Measurements from ENCODE around the gene KCNV2. TPM values are rescaled to one million over a fixed set of nuclear protein-coding genes. Genes with fewer than 3 reads are reported as not detected.

Gene KCNV2
- total RNA-seq, 1 donor from 2014 or later: not detected

DNA sequence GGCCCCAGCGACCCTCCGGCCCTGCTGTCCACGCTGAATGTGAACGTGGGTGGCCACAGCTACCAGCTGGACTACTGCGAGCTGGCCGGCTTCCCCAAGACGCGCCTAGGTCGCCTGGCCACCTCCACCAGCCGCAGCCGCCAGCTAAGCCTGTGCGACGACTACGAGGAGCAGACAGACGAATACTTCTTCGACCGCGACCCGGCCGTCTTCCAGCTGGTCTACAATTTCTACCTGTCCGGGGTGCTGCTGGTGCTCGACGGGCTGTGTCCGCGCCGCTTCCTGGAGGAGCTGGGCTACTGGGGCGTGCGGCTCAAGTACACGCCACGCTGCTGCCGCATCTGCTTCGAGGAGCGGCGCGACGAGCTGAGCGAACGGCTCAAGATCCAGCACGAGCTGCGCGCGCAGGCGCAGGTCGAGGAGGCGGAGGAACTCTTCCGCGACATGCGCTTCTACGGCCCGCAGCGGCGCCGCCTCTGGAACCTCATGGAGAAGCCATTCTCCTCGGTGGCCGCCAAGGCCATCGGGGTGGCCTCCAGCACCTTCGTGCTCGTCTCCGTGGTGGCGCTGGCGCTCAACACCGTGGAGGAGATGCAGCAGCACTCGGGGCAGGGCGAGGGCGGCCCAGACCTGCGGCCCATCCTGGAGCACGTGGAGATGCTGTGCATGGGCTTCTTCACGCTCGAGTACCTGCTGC lies 839 bp downstream of the KCNV2 start:
- Histone ChIP-seq H3K27me3 (no peaks in the 10 kb centered on the region), H3K36me3 (no peaks in the 10 kb centered on the region), H4K20me1 (ENCODE audit: low read depth) (no peaks in the 10 kb centered on the region), H2AFZ (replicated peaks) (no peak overlapping the region), H3K4me3 (no peak overlapping the region), H3K4me2 (no peak overlapping the region), H3K9ac (no peak overlapping the region), H3K9me3 (ENCODE audit: low read depth) (no peaks in the 10 kb centered on the region), H3F3A (ENCODE audit: low read depth) (no peaks in the 10 kb centered on the region), H3K4me1 (no peaks in the 10 kb centered on the region), H3K79me2 (ENCODE audit: low read depth) (no peaks in the 10 kb centered on the region), H3K27ac (no peak overlapping the region)
- H3K9me3 Mint-ChIP-seq: peaks cover 3% of the 10 kb centered on the region
- peaks cover 3% of the 10 kb centered on the region for H3K27me3 Mint-ChIP-seq (ENCODE audit: insufficient read depth, low read depth)
- peaks cover 13% of the 10 kb centered on the region for H3K4me1 Mint-ChIP-seq
- H3K4me3 Mint-ChIP-seq: no peak overlapping the region
- no peak for TF ChIP-seq EZH2 (IDR thresholded peaks at IDR 0.05)
- no peak for DNase-seq (ENCODE audit: low spot score)
- H3K36me3 Mint-ChIP-seq: peaks cover 17% of the 10 kb centered on the region
- H3K27ac Mint-ChIP-seq: no peak overlapping the region

DNA sequence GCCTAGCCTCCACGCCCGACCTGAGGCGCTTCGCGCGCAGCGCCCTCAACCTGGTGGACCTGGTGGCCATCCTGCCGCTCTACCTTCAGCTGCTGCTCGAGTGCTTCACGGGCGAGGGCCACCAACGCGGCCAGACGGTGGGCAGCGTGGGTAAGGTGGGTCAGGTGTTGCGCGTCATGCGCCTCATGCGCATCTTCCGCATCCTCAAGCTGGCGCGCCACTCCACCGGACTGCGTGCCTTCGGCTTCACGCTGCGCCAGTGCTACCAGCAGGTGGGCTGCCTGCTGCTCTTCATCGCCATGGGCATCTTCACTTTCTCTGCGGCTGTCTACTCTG lies 1.4 kb downstream of the KCNV2 start:
- peaks cover 3% of the 10 kb centered on the region for H3K27me3 Mint-ChIP-seq (ENCODE audit: insufficient read depth, low read depth)
- H3K4me3 ChIP-seq: no peak overlapping the region
- peaks cover 3% of the 10 kb centered on the region for H3K9me3 Mint-ChIP-seq
- H3K4me2 ChIP-seq: no peak overlapping the region
- no peaks in the 10 kb centered on the region for H4K20me1 ChIP-seq (ENCODE audit: low read depth)
- H3K27ac Mint-ChIP-seq: no peak overlapping the region
- DNase-seq (ENCODE audit: low spot score): no peak
- H3K36me3 ChIP-seq: no peaks in the 10 kb centered on the region
- no peak overlapping the region for H2AFZ ChIP-seq (replicated peaks)
- no peak overlapping the region for H3K4me3 Mint-ChIP-seq
- H3F3A ChIP-seq (ENCODE audit: low read depth): no peaks in the 10 kb centered on the region
- H3K79me2 ChIP-seq (ENCODE audit: low read depth): no peaks in the 10 kb centered on the region
- H3K4me1 ChIP-seq: no peaks in the 10 kb centered on the region
- H3K4me1 Mint-ChIP-seq: peaks cover 13% of the 10 kb centered on the region
- H3K27me3 ChIP-seq: no peaks in the 10 kb centered on the region
- no peaks in the 10 kb centered on the region for H3K9me3 ChIP-seq (ENCODE audit: low read depth)
- H3K27ac ChIP-seq: no peak overlapping the region
- peaks cover 17% of the 10 kb centered on the region for H3K36me3 Mint-ChIP-seq
- TF ChIP-seq EZH2phosphoT487 (IDR thresholded peaks at IDR 0.05): no peak
- no peak for TF ChIP-seq EZH2 (IDR thresholded peaks at IDR 0.05)
- TF ChIP-seq, protein P1, sequence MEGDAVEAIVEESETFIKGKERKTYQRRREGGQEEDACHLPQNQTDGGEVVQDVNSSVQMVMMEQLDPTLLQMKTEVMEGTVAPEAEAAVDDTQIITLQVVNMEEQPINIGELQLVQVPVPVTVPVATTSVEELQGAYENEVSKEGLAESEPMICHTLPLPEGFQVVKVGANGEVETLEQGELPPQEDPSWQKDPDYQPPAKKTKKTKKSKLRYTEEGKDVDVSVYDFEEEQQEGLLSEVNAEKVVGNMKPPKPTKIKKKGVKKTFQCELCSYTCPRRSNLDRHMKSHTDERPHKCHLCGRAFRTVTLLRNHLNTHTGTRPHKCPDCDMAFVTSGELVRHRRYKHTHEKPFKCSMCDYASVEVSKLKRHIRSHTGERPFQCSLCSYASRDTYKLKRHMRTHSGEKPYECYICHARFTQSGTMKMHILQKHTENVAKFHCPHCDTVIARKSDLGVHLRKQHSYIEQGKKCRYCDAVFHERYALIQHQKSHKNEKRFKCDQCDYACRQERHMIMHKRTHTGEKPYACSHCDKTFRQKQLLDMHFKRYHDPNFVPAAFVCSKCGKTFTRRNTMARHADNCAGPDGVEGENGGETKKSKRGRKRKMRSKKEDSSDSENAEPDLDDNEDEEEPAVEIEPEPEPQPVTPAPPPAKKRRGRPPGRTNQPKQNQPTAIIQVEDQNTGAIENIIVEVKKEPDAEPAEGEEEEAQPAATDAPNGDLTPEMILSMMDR (IDR thresholded peaks at IDR 0.05): no peak
- no peak overlapping the region for H3K9ac ChIP-seq

DNA sequence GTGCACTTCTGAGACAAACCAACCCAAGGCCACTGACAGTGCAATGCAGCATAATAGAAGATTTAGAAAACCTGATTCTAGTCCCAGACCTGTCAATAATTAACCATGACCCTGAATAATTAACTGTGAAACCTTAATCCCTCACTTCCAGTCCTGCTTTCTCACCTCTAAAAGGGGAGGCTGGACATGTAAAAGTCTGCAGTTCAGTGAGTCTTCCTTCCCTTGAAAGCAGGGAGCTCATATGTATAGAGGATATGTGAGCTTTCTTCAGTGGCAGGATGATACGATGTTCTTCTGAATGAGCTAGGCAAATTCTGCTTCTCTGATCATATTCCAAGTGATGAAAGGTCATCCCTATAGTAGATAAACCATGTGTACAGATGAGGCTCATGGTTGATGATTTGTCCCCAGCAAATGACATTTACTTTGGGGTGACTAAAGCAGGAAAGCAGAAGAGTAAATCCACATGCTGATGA lies 2.9 kb downstream of the KCNV2 start:
- Histone ChIP-seq H3K9me3 (ENCODE audit: low read depth) (no peaks in the 10 kb centered on the region), H3K27me3 (no peaks in the 10 kb centered on the region), H3F3A (ENCODE audit: low read depth) (no peaks in the 10 kb centered on the region), H2AFZ (replicated peaks) (no peak overlapping the region), H4K20me1 (ENCODE audit: low read depth) (no peaks in the 10 kb centered on the region), H3K4me2 (no peak overlapping the region), H3K36me3 (no peaks in the 10 kb centered on the region), H3K9ac (no peak overlapping the region), H3K79me2 (ENCODE audit: low read depth) (no peaks in the 10 kb centered on the region), H3K4me3 (no peak overlapping the region), H3K4me1 (no peaks in the 10 kb centered on the region), H3K27ac (no peak overlapping the region)
- H3K9me3 Mint-ChIP-seq: peaks cover 3% of the 10 kb centered on the region
- TF ChIP-seq, protein P1 (IDR thresholded peaks at IDR 0.05): no peak
- TF ChIP-seq EZH2phosphoT487 (IDR thresholded peaks at IDR 0.05): no peak
- TF ChIP-seq EZH2 (IDR thresholded peaks at IDR 0.05): no peak
- no peak overlapping the region for H3K27ac Mint-ChIP-seq
- no peak overlapping the region for H3K4me3 Mint-ChIP-seq
- peaks cover 3% of the 10 kb centered on the region for H3K27me3 Mint-ChIP-seq (ENCODE audit: insufficient read depth, low read depth)
- H3K4me1 Mint-ChIP-seq: peaks cover 13% of the 10 kb centered on the region
- DNase-seq (ENCODE audit: low spot score): no peak
- peaks cover 16% of the 10 kb centered on the region for H3K36me3 Mint-ChIP-seq

DNA sequence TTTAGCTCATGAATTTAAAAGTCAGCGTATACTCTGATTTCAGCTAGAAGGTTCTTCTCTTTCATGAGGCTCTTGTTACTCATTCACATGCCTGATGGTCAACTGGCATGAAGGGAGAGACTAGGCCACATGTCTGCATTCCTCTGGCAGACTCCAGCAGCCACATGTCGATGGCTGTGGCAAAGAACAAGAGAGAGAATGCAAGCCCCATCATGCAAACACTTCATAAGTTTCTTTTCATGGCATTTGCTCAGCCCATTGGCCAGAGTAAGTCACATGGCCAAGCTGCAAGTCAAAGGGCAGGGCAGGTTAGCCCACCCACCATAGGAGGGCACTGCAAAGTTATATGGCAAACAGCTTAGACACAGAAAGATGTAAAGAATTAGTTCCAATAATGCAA lies 5.4 kb downstream of the KCNV2 start:
- H3K27me3 ChIP-seq: no peaks in the 10 kb centered on the region
- no peak overlapping the region for H2AFZ ChIP-seq (replicated peaks)

More for the DNA sequence above, 5.4 kb downstream of the KCNV2 start:
- Mint-ChIP-seq H3K36me3 (peaks cover 7% of the 10 kb centered on the region), H3K27ac (no peak overlapping the region), H3K27me3 (ENCODE audit: insufficient read depth, low read depth) (peaks cover 4% of the 10 kb centered on the region), H3K9me3 (peaks cover 3% of the 10 kb centered on the region), H3K4me1 (peaks cover 13% of the 10 kb centered on the region), H3K4me3 (no peak overlapping the region)
- no peak overlapping the region for H3K27ac ChIP-seq
- H3F3A ChIP-seq (ENCODE audit: low read depth): no peaks in the 10 kb centered on the region
- no peak overlapping the region for H3K4me2 ChIP-seq
- H4K20me1 ChIP-seq (ENCODE audit: low read depth): no peaks in the 10 kb centered on the region
- no peak for DNase-seq (ENCODE audit: low spot score)
- TF ChIP-seq EZH2phosphoT487 (IDR thresholded peaks at IDR 0.05): no peak
- no peak for TF ChIP-seq EZH2 (IDR thresholded peaks at IDR 0.05)
- TF ChIP-seq, protein P1 (IDR thresholded peaks at IDR 0.05): no peak
- no peaks in the 10 kb centered on the region for H3K9me3 ChIP-seq (ENCODE audit: low read depth)
- no peak overlapping the region for H3K9ac ChIP-seq
- no peak overlapping the region for H3K4me3 ChIP-seq
- H3K4me1 ChIP-seq: no peaks in the 10 kb centered on the region
- H3K36me3 ChIP-seq: no peaks in the 10 kb centered on the region
- no peaks in the 10 kb centered on the region for H3K79me2 ChIP-seq (ENCODE audit: low read depth)
